Suprapubic skin (tissue), 3 donors: Measurements from ENCODE around the gene SOS1.

ENCODE experiments used
- CTCF ChIP-seq, 2 donors: fragments of 200-600 bp in 1 of 2; fragments of 450-650 bp in 1 of 2; sonication (generic) in 1 of 2; IDR thresholded peaks; one replicate each; pipeline ENCODE4 v1.5.1; 2016 to 2019; ENCODE audit warnings: antibody characterized with exemption in 2 of 2, mild to moderate bottlenecking in 1 of 2, moderate library complexity in 1 of 2
- POLR2AphosphoS5 ChIP-seq, 3 donors: sonication (generic); formaldehyde crosslinking; IDR thresholded peaks; one replicate each; pipeline ENCODE4 v1.6.1; 2017; ENCODE audit warnings: antibody characterized with exemption in 3 of 3

- TF ChIP-seq CTCF (IDR thresholded peaks at IDR 0.05) (no peak), POLR2AphosphoS5 (IDR thresholded peaks at IDR 0.05) (no peak)
Measured at GRCh38 chr2:39061280-39061679, 59.6 kb downstream of the SOS1 start.
